ENCODE data around the gene GLTP.
"Not testable (repeated sequence)": the region's sequence is repeated elsewhere in the genome, so short reads cannot be mapped to it uniquely, and the experiment has no call there.

Gene GLTP

GRCh38 chr12:109863847-109864712, 16.3 kb downstream of the GLTP start:
- Histone ChIP-seq H3K4me1 (ENCODE audit: control insufficient read depth in 1 of 2, insufficient read depth in 2 of 2, low read length in 2 of 2) (peaks cover 16 to 21% of the 10 kb centered on the region in 2 donors), H3K36me3 (ENCODE audit: control insufficient read depth in 1 of 2, insufficient read depth in 2 of 2, low read length in 2 of 2) (peaks cover 0 to 9% of the 10 kb centered on the region in 2 donors), H3K9ac (ENCODE audit: low read depth in 1 of 2, low read length in 2 of 2) (no peak overlapping the region), H3K9me3 (ENCODE audit: control insufficient read depth in 1 of 2, low read length in 2 of 2) (no peaks in the 10 kb centered on the region), H3K27ac (ENCODE audit: low read depth, low read length) (peak overlapping the region; percentile 55), H3K4me3 (ENCODE audit: low read depth in 1 of 2, low read length in 2 of 2) (no peak overlapping the region), H3K27me3 (ENCODE audit: control insufficient read depth in 1 of 2, insufficient read depth in 2 of 2, low read length in 2 of 2) (no peaks in the 10 kb centered on the region)

- peaks cover 6 to 20% of the 10 kb centered on the region in 2 donors for H3K36me3 ChIP-seq (ENCODE audit: control insufficient read depth in 1 of 2, insufficient read depth in 2 of 2, low read length in 2 of 2)
- H3K27me3 ChIP-seq (ENCODE audit: control insufficient read depth in 1 of 2, insufficient read depth in 2 of 2, low read length in 2 of 2); H3K9me3 ChIP-seq (ENCODE audit: control insufficient read depth in 1 of 2, low read length in 2 of 2); H3K27ac ChIP-seq (ENCODE audit: low read depth, low read length); H3K4me3 ChIP-seq (ENCODE audit: low read depth in 1 of 2, low read length in 2 of 2); H3K9ac ChIP-seq (ENCODE audit: low read depth in 1 of 2, low read length in 2 of 2): not testable (repeated sequence)
- peaks cover 20 to 21% of the 10 kb centered on the region in 2 donors for H3K4me1 ChIP-seq (ENCODE audit: control insufficient read depth in 1 of 2, insufficient read depth in 2 of 2, low read length in 2 of 2)
These were observed 17.9 kb downstream of the GLTP start for GRCh38 chr12:109862491-109862890.

- H3K4me1 ChIP-seq (ENCODE audit: control insufficient read depth in 1 of 2, insufficient read depth in 2 of 2, low read length in 2 of 2) = peaks cover 20 to 21% of the 10 kb centered on the region in 2 donors
- H3K4me3 ChIP-seq (ENCODE audit: low read depth in 1 of 2, low read length in 2 of 2) = no peak overlapping the region
- H3K9me3 ChIP-seq (ENCODE audit: control insufficient read depth in 1 of 2, low read length in 2 of 2) = no peaks in the 10 kb centered on the region
- no peaks in the 10 kb centered on the region for H3K27me3 ChIP-seq (ENCODE audit: control insufficient read depth in 1 of 2, insufficient read depth in 2 of 2, low read length in 2 of 2)
- no peak overlapping the region for H3K9ac ChIP-seq (ENCODE audit: low read depth in 1 of 2, low read length in 2 of 2)
- H3K27ac ChIP-seq (ENCODE audit: low read depth, low read length) = no peak overlapping the region
- peaks cover 12 to 26% of the 10 kb centered on the region in 2 donors for H3K36me3 ChIP-seq (ENCODE audit: control insufficient read depth in 1 of 2, insufficient read depth in 2 of 2, low read length in 2 of 2)
These were observed 18.5 kb downstream of the GLTP start for GRCh38 chr12:109861689-109862314.

GRCh38 chr12:109860977-109861376, 19.4 kb downstream of the GLTP start:
- Histone ChIP-seq H3K4me3 (ENCODE audit: low read depth in 1 of 2, low read length in 2 of 2) (no peak overlapping the region), H3K9ac (ENCODE audit: low read depth in 1 of 2, low read length in 2 of 2) (no peak overlapping the region), H3K4me1 (ENCODE audit: control insufficient read depth in 1 of 2, insufficient read depth in 2 of 2, low read length in 2 of 2) (peaks cover 20 to 21% of the 10 kb centered on the region in 2 donors), H3K36me3 (ENCODE audit: control insufficient read depth in 1 of 2, insufficient read depth in 2 of 2, low read length in 2 of 2) (peaks cover 12 to 32% of the 10 kb centered on the region in 2 donors), H3K9me3 (ENCODE audit: control insufficient read depth in 1 of 2, low read length in 2 of 2) (no peaks in the 10 kb centered on the region), H3K27ac (ENCODE audit: low read depth, low read length) (no peak overlapping the region), H3K27me3 (ENCODE audit: control insufficient read depth in 1 of 2, insufficient read depth in 2 of 2, low read length in 2 of 2) (no peaks in the 10 kb centered on the region)

GRCh38 chr12:109858764-109859163, 21.6 kb downstream of the GLTP start:
- H3K36me3 ChIP-seq (ENCODE audit: control insufficient read depth in 1 of 2, insufficient read depth in 2 of 2, low read length in 2 of 2) = peaks cover 12 to 48% of the 10 kb centered on the region in 2 donors
- no peaks in the 10 kb centered on the region for H3K27me3 ChIP-seq (ENCODE audit: control insufficient read depth in 1 of 2, insufficient read depth in 2 of 2, low read length in 2 of 2)
- no peak overlapping the region for H3K4me3 ChIP-seq (ENCODE audit: low read depth in 1 of 2, low read length in 2 of 2)
- no peak overlapping the region for H3K9ac ChIP-seq (ENCODE audit: low read depth in 1 of 2, low read length in 2 of 2)
- H3K4me1 ChIP-seq (ENCODE audit: control insufficient read depth in 1 of 2, insufficient read depth in 2 of 2, low read length in 2 of 2) = peaks cover 8 to 9% of the 10 kb centered on the region in 2 donors
- H3K9me3 ChIP-seq (ENCODE audit: control insufficient read depth in 1 of 2, low read length in 2 of 2) = no peaks in the 10 kb centered on the region
- no peak overlapping the region for H3K27ac ChIP-seq (ENCODE audit: low read depth, low read length)

- Histone ChIP-seq H3K27ac (ENCODE audit: low read depth, low read length) (no peak overlapping the region), H3K27me3 (ENCODE audit: control insufficient read depth in 1 of 2, insufficient read depth in 2 of 2, low read length in 2 of 2) (no peaks in the 10 kb centered on the region), H3K4me1 (ENCODE audit: control insufficient read depth in 1 of 2, insufficient read depth in 2 of 2, low read length in 2 of 2) (peaks cover 4 to 7% of the 10 kb centered on the region in 2 donors), H3K36me3 (ENCODE audit: control insufficient read depth in 1 of 2, insufficient read depth in 2 of 2, low read length in 2 of 2) (peaks cover 12 to 48% of the 10 kb centered on the region in 2 donors), H3K9ac (ENCODE audit: low read depth in 1 of 2, low read length in 2 of 2) (no peak overlapping the region), H3K4me3 (ENCODE audit: low read depth in 1 of 2, low read length in 2 of 2) (no peak overlapping the region), H3K9me3 (ENCODE audit: control insufficient read depth in 1 of 2, low read length in 2 of 2) (no peaks in the 10 kb centered on the region)
These were observed 22.6 kb downstream of the GLTP start for GRCh38 chr12:109857715-109858114.

GRCh38 chr12:109855377-109855776, 25.0 kb downstream of the GLTP start:
- Histone ChIP-seq H3K4me1 (ENCODE audit: control insufficient read depth in 1 of 2, insufficient read depth in 2 of 2, low read length in 2 of 2) (peaks cover 0 to 4% of the 10 kb centered on the region in 2 donors), H3K27me3 (ENCODE audit: control insufficient read depth in 1 of 2, insufficient read depth in 2 of 2, low read length in 2 of 2) (no peaks in the 10 kb centered on the region), H3K27ac (ENCODE audit: low read depth, low read length) (no peak overlapping the region), H3K9ac (ENCODE audit: low read depth in 1 of 2, low read length in 2 of 2) (no peak overlapping the region), H3K36me3 (ENCODE audit: control insufficient read depth in 1 of 2, insufficient read depth in 2 of 2, low read length in 2 of 2) (peaks cover 12 to 41% of the 10 kb centered on the region in 2 donors), H3K9me3 (ENCODE audit: control insufficient read depth in 1 of 2, low read length in 2 of 2) (no peaks in the 10 kb centered on the region), H3K4me3 (ENCODE audit: low read depth in 1 of 2, low read length in 2 of 2) (no peak overlapping the region)

- H3K4me1 ChIP-seq (ENCODE audit: control insufficient read depth in 1 of 2, insufficient read depth in 2 of 2, low read length in 2 of 2) = peaks cover 7 to 11% of the 10 kb centered on the region in 2 donors
- not testable (repeated sequence) for H3K27ac ChIP-seq (ENCODE audit: low read depth, low read length); H3K9me3 ChIP-seq (ENCODE audit: control insufficient read depth in 1 of 2, low read length in 2 of 2); H3K27me3 ChIP-seq (ENCODE audit: control insufficient read depth in 1 of 2, insufficient read depth in 2 of 2, low read length in 2 of 2); H3K9ac ChIP-seq (ENCODE audit: low read depth in 1 of 2, low read length in 2 of 2); H3K4me3 ChIP-seq (ENCODE audit: low read depth in 1 of 2, low read length in 2 of 2)
- H3K36me3 ChIP-seq (ENCODE audit: control insufficient read depth in 1 of 2, insufficient read depth in 2 of 2, low read length in 2 of 2) = peaks cover 0 to 13% of the 10 kb centered on the region in 2 donors
These were observed 29.8 kb downstream of the GLTP start for GRCh38 chr12:109850518-109850917.

- Histone ChIP-seq H3K4me1 (ENCODE audit: control insufficient read depth in 1 of 2, insufficient read depth in 2 of 2, low read length in 2 of 2) (peaks cover 7 to 17% of the 10 kb centered on the region in 2 donors), H3K9ac (ENCODE audit: low read depth in 1 of 2, low read length in 2 of 2) (no peak overlapping the region), H3K27ac (ENCODE audit: low read depth, low read length) (no peak overlapping the region), H3K36me3 (ENCODE audit: control insufficient read depth in 1 of 2, insufficient read depth in 2 of 2, low read length in 2 of 2) (peaks cover 0 to under 1% of the 10 kb centered on the region in 2 donors), H3K4me3 (ENCODE audit: low read depth in 1 of 2, low read length in 2 of 2) (no peak overlapping the region), H3K27me3 (ENCODE audit: control insufficient read depth in 1 of 2, insufficient read depth in 2 of 2, low read length in 2 of 2) (no peaks in the 10 kb centered on the region), H3K9me3 (ENCODE audit: control insufficient read depth in 1 of 2, low read length in 2 of 2) (no peaks in the 10 kb centered on the region)
These were observed 33.1 kb downstream of the GLTP start for GRCh38 chr12:109847142-109847735.

GRCh38 chr12:109845824-109846205, 34.5 kb downstream of the GLTP start:
- Histone ChIP-seq H3K27me3 (ENCODE audit: control insufficient read depth in 1 of 2, insufficient read depth in 2 of 2, low read length in 2 of 2) (no peaks in the 10 kb centered on the region), H3K4me1 (ENCODE audit: control insufficient read depth in 1 of 2, insufficient read depth in 2 of 2, low read length in 2 of 2) (peaks cover 7 to 17% of the 10 kb centered on the region in 2 donors), H3K9me3 (ENCODE audit: control insufficient read depth in 1 of 2, low read length in 2 of 2) (no peaks in the 10 kb centered on the region), H3K4me3 (ENCODE audit: low read depth in 1 of 2, low read length in 2 of 2) (peak overlapping the region; percentile 51 to 64), H3K36me3 (ENCODE audit: control insufficient read depth in 1 of 2, insufficient read depth in 2 of 2, low read length in 2 of 2) (no peaks in the 10 kb centered on the region), H3K27ac (ENCODE audit: low read depth, low read length) (no peak overlapping the region), H3K9ac (ENCODE audit: low read depth in 1 of 2, low read length in 2 of 2) (peak overlapping the region; percentile 36 to 40)
